DOHH2 (cell line): ENCODE measurements around the gene ANGPT4.

Experiments used
- H3F3A ChIP-seq: fragments of 200-600 bp; sonication (generic), shearing (Covaris generic); 2 replicates; pipeline ENCODE4 v1.6.0; 2016; ENCODE audit warnings: antibody characterized with exemption, mild to moderate bottlenecking; ENCODE audit not compliant: control insufficient read depth, insufficient read depth
- H3K27ac ChIP-seq: fragments of 200-600 bp; sonication (generic); 2 replicates; pipeline ENCODE4 v1.5.1; 2014; ENCODE audit warnings: low read depth, mild to moderate bottlenecking, low read length, moderate library complexity
- H3K27me3 ChIP-seq: fragments of 200-600 bp; sonication (generic); 2 replicates; pipeline ENCODE4 v1.6.1; 2014; ENCODE audit warnings: mild to moderate bottlenecking, low read length, mixed read lengths; ENCODE audit not compliant: control insufficient read depth
- H3K36me3 ChIP-seq: fragments of 200-600 bp; sonication (generic); 2 replicates; pipeline ENCODE4 v1.6.1; 2014; ENCODE audit warnings: mild to moderate bottlenecking, low read length, moderate library complexity, mixed read lengths; ENCODE audit not compliant: control insufficient read depth
- H3K4me1 ChIP-seq: fragments of 200-600 bp; sonication (generic); 2 replicates; pipeline ENCODE4 v1.6.1; 2014; ENCODE audit warnings: mild to moderate bottlenecking, low read length, mixed read lengths; ENCODE audit not compliant: control insufficient read depth
- H3K4me2 ChIP-seq: fragments of 200-600 bp; sonication (generic); 2 replicates; pipeline ENCODE4 v1.6.0; 2014; ENCODE audit warnings: mild to moderate bottlenecking, low read length, moderate library complexity
- H3K4me3 ChIP-seq: fragments of 200-600 bp; sonication (generic); 2 replicates; pipeline ENCODE4 v1.5.1; 2014; ENCODE audit warnings: mild to moderate bottlenecking, low read length, mixed read lengths
- H3K79me2 ChIP-seq: fragments of 200-600 bp; sonication (generic); 2 replicates; pipeline ENCODE4 v1.6.1; 2014; ENCODE audit warnings: mild to moderate bottlenecking, low read length, mixed read lengths; ENCODE audit not compliant: control insufficient read depth
- H3K9me2 ChIP-seq: fragments of 200-600 bp; sonication (generic); replicated peaks from 2 replicates; pipeline ENCODE4 v1.6.1; 2014; ENCODE audit warnings: mild to moderate bottlenecking, low read length, mixed read lengths; ENCODE audit not compliant: control insufficient read depth
- H3K9me3 ChIP-seq: fragments of 200-600 bp; sonication (generic); 2 replicates; pipeline ENCODE4 v1.6.1; 2014; ENCODE audit warnings: antibody characterized with exemption, low read length, mixed read lengths; ENCODE audit not compliant: control insufficient read depth, insufficient read depth
- H4K20me1 ChIP-seq: fragments of 200-600 bp; sonication (generic); 2 replicates; pipeline ENCODE4 v1.6.0; 2014; ENCODE audit warnings: low read depth, mild to moderate bottlenecking, antibody characterized with exemption, low read length, moderate library complexity; ENCODE audit not compliant: control insufficient read depth, insufficient read depth
- CTCF ChIP-seq: fragments of 200-600 bp; sonication (generic); IDR thresholded peaks from one replicate; pipeline ENCODE4 v1.5.1; 2014; ENCODE audit warnings: antibody characterized with exemption, mild to moderate bottlenecking, low read depth, low read length; ENCODE audit not compliant: poor library complexity, severe bottlenecking
- EZH2phosphoT487 ChIP-seq: fragments of 200-600 bp; sonication (generic); IDR thresholded peaks from 2 replicates; pipeline ENCODE4 v1.6.1; 2017; ENCODE audit warnings: borderline replicate concordance, mild to moderate bottlenecking, antibody characterized with exemption, low read length, moderate library complexity, mixed read lengths

ANGPT4 gene

GRCh38 chr20:884983-885952 lies 30.9 kb downstream of the ANGPT4 start:
- H3K4me1 ChIP-seq, result no peaks in the 10 kb centered on the region
- no peaks in the 10 kb centered on the region for H4K20me1 ChIP-seq
- H3F3A ChIP-seq, result no peaks in the 10 kb centered on the region
- no peak overlapping the region for H3K4me2 ChIP-seq
- no peaks in the 10 kb centered on the region for H3K36me3 ChIP-seq
- H3K9me2 ChIP-seq, result no peaks in the 10 kb centered on the region
- H3K4me3 ChIP-seq, result no peak overlapping the region
- peaks cover 20% of the 10 kb centered on the region for H3K27me3 ChIP-seq
- no peak overlapping the region for H3K27ac ChIP-seq
- H3K79me2 ChIP-seq, result no peaks in the 10 kb centered on the region
- no peaks in the 10 kb centered on the region for H3K9me3 ChIP-seq
- no peak for TF ChIP-seq EZH2phosphoT487
- no peak for TF ChIP-seq CTCF

- Histone ChIP-seq H3K4me2 (no peak overlapping the region), H3K4me3 (no peak overlapping the region), H4K20me1 (no peaks in the 10 kb centered on the region), H3K27ac (no peak overlapping the region), H3K27me3 (peaks cover 14% of the 10 kb centered on the region), H3K4me1 (no peaks in the 10 kb centered on the region), H3K9me2 (no peaks in the 10 kb centered on the region), H3K36me3 (no peaks in the 10 kb centered on the region), H3K9me3 (no peaks in the 10 kb centered on the region), H3F3A (no peaks in the 10 kb centered on the region), H3K79me2 (no peaks in the 10 kb centered on the region)
- TF ChIP-seq EZH2phosphoT487, result no peak
- no peak for TF ChIP-seq CTCF
Measured at GRCh38 chr20:881783-882144, 34.4 kb downstream of the ANGPT4 start.

GRCh38 chr20:881051-881782 lies 34.9 kb downstream of the ANGPT4 start:
- TF ChIP-seq EZH2phosphoT487 (no peak), CTCF (no peak)
- Histone ChIP-seq H3K27ac (no peak overlapping the region), H3K79me2 (no peaks in the 10 kb centered on the region), H3K9me3 (no peaks in the 10 kb centered on the region), H4K20me1 (no peaks in the 10 kb centered on the region), H3K36me3 (no peaks in the 10 kb centered on the region), H3K4me3 (no peak overlapping the region), H3K4me1 (no peaks in the 10 kb centered on the region), H3F3A (no peaks in the 10 kb centered on the region), H3K9me2 (no peaks in the 10 kb centered on the region), H3K27me3 (peaks cover 8% of the 10 kb centered on the region), H3K4me2 (no peak overlapping the region)
